MG63 (cell line): Measurements from ENCODE around the gene GALNT10. TPM values are rescaled to one million over a fixed set of nuclear protein-coding genes. Genes with fewer than 3 reads are reported as not detected.

Source experiments
- DNase-seq: peaks from one replicate; pipeline ENCODE4 v3.0.0-alpha.2; 2020
- H3K27me3 ChIP-seq: fragments of 250-450 bp; sonication (Bioruptor Pico); 2 replicates; pipeline ENCODE4 v1.5.1; 2020; ENCODE audit warnings: mild to moderate bottlenecking, moderate library complexity
- H3K36me3 ChIP-seq: fragments of 250-450 bp; sonication (Bioruptor Pico); 2 replicates; pipeline ENCODE4 v1.5.1; 2020; ENCODE audit warnings: mild to moderate bottlenecking, moderate library complexity
- H3K4me3 ChIP-seq: fragments of 250-450 bp; sonication (Bioruptor Pico); 2 replicates; pipeline ENCODE4 v1.5.1; 2020; ENCODE audit warnings: mild to moderate bottlenecking, moderate library complexity
- H3K9me3 ChIP-seq: fragments of 250-450 bp; sonication (Bioruptor Pico); 2 replicates; pipeline ENCODE4 v1.5.1; 2020; ENCODE audit warnings: mild to moderate bottlenecking, moderate library complexity
- total RNA-seq: library from RNA; depleted of rRNA; stranded (reverse); fragments of >200 nt; shearing (Covaris generic); gene quantifications from 2 replicates; pipeline ENCODE4 v1.2.3, GENCODE V29; 2014; ENCODE audit warnings: low replicate concordance

Gene GALNT10
- total RNA-seq, 1 experiment from 2014 or later, result 26.3 TPM

DNA sequence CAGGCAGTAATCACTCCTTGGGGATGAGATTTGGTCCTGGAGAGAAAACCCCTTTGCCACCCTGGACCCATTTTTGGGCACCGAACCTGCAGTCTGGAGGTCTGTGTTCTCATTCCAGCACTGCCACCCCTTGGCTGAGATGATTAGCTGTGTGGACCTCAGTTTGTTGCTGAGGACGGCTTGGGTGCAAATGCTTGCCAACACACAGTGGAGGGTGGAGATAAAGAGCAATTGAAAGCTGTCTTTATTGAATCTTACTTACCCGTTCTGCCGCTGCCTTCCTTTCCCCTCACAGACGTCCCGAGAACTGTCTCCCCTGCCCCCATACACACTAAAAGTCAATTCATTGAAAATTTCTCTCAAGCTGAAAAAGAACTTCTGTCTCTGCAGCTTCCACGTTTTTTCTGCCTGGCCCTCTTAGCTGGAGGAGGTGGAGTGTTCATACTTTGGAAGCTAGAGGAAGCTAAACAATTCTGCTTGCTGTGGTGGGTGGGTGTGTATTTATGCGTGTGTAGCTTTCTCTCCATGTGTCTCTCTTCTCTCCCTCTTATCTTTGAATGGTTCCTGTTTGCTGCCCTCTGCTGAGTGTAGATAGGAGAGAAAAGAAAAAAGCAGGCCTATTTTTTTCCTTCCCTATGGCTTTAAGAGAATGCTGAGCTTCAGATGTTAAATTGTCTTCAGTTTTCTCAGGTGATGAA lies 6.6 kb downstream of the GALNT10 start:
- H3K4me3 ChIP-seq, result no peak overlapping the region
- no peaks in the 10 kb centered on the region for H3K9me3 ChIP-seq
- DNase-seq, result no peak
- peaks cover 14% of the 10 kb centered on the region for H3K36me3 ChIP-seq
- no peaks in the 10 kb centered on the region for H3K27me3 ChIP-seq

DNA sequence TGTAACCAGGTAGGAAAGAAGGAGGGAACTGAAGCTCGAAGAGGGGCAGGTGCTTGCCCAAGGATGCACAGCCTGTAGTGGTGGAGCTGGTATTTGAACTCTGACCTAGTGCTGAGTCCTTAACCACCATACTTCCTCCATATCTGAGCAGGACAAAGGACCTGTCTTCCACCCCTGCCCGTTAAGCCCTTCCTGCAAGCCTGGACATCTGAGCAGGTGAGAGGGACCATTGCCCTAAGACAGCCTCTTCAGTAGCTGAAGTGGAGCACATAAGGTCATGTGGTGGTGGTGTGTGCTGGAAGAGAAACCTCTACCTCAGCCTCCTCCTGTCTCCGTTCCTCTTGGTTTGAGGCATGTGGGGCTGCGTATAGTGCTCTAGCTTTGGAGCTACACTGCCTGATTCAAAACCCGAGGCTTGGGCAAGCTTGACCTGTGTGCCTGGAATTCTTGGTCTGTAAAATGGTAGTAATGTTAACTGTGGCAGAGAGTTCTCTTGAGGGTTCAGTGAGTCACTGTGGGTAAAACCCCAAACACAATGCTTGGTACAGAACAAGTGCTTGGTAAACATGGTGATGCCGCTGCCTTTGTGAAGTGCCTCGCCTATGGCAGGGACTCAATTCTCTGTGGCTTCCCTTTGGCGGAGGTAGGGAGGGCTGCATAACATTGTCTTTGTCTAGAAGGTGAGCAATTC lies 7.4 kb downstream of the GALNT10 start:
- Histone ChIP-seq H3K4me3 (no peak overlapping the region), H3K27me3 (no peaks in the 10 kb centered on the region), H3K9me3 (no peaks in the 10 kb centered on the region), H3K36me3 (peaks cover 14% of the 10 kb centered on the region)
- no peak for DNase-seq

DNA sequence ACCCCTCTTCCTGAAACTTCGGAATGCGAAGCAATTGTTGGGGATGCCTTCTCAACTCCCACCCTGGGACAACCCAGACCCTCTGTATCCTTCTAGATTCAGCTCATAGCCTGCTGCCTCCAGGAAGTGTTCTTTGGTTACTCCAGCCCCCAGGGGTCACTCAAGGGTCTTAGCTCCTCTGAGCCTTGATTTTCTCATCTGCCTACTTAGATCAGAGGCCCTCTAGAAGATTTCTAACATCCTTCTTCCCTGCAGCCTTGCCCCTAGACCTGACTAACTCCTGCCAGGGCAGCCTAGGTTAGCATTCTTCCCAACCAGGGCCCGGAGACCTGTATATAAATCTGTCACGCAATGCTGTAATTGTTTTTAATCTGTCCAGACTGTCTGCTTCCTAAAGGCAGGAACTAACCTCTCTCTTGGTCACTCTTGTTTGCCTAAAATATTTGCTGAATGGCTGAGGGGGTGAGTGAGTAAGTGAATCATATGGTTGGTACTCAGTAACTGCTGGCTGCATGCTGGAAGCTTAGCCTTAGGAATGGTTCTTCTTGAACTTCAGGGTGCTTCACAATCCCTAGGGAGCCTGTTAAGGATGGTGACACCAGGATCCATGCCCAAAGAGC lies 8.2 kb downstream of the GALNT10 start:
- DNase-seq, result no peak
- Histone ChIP-seq H3K36me3 (peaks cover 14% of the 10 kb centered on the region), H3K9me3 (no peaks in the 10 kb centered on the region), H3K27me3 (no peaks in the 10 kb centered on the region), H3K4me3 (no peak overlapping the region)

DNA sequence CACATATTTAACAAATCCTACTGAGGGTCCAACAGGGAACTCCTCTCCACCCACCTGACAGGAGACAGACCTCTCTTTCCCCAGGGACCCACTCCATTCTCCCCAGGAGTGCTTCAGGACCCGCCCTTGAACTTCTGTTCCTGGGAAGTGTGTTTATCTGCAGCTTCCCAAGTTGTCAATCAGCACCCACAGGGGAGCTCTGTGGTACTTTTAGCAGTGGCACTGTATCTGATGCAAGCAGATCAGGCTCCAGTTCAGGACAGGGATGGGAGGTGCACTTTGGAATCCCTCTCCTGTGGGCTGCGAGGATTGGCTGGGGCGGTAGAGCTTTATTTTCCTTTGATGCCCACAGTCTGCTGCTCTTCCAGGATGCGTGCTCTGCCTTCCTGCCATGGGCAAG lies 8.7 kb downstream of the GALNT10 start:
- H3K4me3 ChIP-seq, result no peak overlapping the region
- no peaks in the 10 kb centered on the region for H3K27me3 ChIP-seq
- DNase-seq, result no peak
- peaks cover 14% of the 10 kb centered on the region for H3K36me3 ChIP-seq
- no peaks in the 10 kb centered on the region for H3K9me3 ChIP-seq

DNA sequence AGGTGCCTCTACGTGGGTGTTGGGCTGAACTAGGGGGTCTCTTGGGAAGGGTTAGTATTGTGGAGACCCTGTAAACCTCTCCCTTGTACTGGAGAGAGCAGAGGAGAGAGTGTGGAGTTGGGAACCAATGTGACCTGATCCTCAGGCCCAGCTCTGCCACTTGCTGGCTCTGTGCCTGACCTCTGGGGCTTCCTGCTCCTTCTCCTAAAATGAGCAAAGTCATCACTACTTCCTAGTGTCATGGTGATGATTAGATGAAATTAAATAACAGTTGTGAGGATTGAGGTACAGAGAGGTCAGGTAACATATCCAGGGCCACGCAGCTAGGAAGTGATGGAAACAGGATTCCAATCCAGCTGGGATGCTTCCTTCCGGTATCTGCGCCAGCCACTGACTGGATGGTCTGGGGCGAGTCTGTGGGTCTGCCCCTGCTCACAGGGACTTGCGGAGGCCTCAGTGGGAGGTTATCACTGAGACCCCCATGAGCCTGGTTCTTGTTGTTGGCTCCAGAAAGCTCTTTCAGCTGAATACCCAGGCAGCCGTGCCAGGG lies 9.2 kb downstream of the GALNT10 start:
- no peak overlapping the region for H3K4me3 ChIP-seq
- DNase-seq, result no peak
- H3K9me3 ChIP-seq, result no peaks in the 10 kb centered on the region
- H3K36me3 ChIP-seq, result peaks cover 14% of the 10 kb centered on the region
- H3K27me3 ChIP-seq, result no peaks in the 10 kb centered on the region

DNA sequence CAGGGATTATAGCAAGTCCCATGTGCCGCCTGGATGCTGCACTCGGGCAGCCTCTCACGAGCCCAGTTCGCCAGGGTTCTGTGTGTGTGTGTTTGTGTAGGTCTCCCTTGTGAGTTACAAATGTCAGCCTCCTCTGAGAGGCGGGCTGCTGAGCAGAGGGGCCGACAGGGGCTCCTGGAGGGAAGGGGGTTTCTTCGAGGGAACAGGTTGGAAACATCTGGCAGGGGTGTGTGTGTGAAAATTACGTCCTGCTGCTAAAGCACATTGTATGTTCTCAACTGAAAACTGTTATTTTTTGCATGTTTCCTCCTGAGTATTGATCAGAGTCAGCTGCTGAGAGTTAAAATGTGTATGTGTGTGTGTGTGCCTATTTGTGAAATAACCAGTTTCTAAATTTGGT lies 9.7 kb downstream of the GALNT10 start:
- H3K9me3 ChIP-seq, result no peaks in the 10 kb centered on the region
- DNase-seq, result no peak
- H3K4me3 ChIP-seq, result no peak overlapping the region
- no peaks in the 10 kb centered on the region for H3K27me3 ChIP-seq
- H3K36me3 ChIP-seq, result peaks cover 11% of the 10 kb centered on the region

DNA sequence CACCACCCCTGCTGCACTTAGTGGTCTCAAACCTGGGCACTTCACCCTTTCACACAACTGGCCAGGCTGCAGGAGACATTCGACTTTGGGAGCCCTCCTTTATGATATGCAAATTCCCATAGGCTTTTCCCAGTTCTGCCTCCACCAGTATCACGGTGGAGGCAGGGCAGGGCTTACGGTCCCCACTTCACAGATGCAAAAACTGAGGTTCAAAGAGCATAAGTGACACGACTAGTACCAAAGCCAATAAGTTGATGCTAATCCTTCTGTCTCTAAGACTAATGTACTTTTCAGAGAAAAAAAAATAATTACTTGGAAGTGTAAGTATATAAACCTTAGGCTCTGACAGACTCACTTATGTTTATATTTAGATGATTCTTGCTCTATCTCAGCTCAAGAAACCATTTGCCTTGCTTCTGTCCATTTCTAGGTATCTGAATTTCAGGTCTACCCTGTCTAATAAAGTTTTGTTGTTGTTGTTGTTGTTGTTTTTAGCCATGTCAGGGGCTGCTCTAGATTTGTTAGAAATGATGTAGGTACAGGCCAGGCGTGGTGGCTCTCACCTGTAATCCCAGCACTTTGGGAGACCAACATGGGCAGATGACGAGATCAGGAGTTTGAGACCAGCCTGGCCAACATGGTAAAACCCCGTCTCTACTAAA lies 10.7 kb downstream of the GALNT10 start:
- H3K36me3 ChIP-seq, result peaks cover 8% of the 10 kb centered on the region
- no peak for DNase-seq
- no peaks in the 10 kb centered on the region for H3K27me3 ChIP-seq
- H3K4me3 ChIP-seq, result no peak overlapping the region
- no peaks in the 10 kb centered on the region for H3K9me3 ChIP-seq

DNA sequence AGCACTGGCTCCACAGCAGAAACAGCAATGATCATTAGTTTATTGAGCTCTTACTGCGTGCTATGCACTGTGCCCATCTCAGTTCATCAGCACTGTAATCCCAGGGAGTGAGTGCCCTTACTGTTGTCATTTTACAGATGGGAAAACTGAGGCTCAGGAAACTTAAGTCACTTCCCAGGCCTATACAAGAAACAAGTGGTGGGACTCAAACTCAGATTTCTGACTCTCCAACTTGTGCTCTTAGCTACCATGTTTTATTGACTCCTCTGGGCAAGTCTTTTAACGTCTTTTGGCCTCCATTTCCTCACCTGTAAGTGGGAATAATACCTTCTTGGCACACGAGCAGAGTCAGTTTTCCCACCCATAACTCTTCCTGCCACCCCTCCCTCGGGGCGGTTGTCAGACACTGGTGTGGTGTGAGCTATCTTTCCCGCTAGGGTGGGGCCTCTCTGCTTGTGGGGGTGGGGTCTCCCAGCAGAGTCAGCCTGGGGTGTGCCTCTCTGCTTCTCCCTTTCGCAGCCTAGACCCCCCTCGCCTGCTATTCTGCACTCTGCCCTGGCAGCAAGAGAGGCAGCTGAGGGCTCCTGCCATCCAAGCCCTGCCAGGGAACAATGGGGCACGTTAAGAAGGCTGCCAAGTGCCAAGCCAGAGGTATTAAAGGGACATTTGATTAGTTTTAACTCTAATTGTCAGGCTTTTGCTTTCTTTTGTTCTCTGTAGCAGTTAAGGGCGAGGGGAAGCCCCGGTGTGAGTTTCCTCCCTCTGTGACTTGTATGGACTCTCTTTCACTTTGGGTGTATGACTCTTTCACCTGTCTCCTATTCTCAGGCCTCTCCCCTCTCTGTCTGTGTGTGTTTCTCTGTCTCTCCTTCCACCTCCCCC lies 12.1 kb downstream of the GALNT10 start:
- no peaks in the 10 kb centered on the region for H3K27me3 ChIP-seq
- H3K36me3 ChIP-seq, result peaks cover 8% of the 10 kb centered on the region
- no peak overlapping the region for H3K4me3 ChIP-seq
- H3K9me3 ChIP-seq, result no peaks in the 10 kb centered on the region
- no peak for DNase-seq

DNA sequence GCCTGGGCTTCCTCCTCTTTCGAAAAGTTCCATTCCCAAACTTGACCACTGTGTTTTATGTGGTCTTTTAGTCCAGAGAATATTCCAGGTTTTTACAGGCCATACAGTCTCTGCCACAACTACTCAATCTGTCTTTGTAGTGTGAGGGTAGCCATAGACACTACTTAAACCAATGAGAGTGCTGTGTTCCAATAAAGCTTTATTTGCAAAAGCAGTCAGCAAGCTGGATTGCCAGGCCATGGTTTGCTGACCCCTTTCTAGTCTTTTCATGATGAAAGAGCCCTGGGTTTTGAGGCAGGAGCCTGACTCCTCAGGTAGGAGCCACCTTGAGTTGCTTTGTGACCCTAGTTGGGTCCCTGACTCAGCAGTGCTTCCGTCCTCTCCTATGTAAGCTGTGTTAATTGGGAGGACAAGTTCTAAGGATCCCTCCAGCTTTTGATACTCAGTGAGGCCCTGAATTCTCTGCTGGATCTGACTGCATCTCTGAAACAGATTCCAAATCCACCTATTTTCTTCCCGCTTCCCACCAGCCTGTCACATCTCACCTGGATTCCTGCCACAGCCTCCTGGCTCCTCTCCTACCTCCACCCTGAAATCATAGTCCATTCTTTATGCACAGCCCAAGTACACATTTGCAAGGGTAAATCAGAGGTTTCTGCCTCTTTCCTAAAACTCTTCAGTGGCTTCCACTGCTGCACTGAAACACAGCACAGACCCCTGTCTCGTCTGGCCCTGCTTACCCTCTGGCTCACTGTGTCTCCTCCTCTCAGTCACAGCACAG lies 13.5 kb downstream of the GALNT10 start:
- H3K36me3 ChIP-seq, result no peaks in the 10 kb centered on the region; the same call in 1 of the 2 replicates
- no peaks in the 10 kb centered on the region for H3K9me3 ChIP-seq
- DNase-seq, result no peak
- no peaks in the 10 kb centered on the region for H3K27me3 ChIP-seq
- no peak overlapping the region for H3K4me3 ChIP-seq

DNA sequence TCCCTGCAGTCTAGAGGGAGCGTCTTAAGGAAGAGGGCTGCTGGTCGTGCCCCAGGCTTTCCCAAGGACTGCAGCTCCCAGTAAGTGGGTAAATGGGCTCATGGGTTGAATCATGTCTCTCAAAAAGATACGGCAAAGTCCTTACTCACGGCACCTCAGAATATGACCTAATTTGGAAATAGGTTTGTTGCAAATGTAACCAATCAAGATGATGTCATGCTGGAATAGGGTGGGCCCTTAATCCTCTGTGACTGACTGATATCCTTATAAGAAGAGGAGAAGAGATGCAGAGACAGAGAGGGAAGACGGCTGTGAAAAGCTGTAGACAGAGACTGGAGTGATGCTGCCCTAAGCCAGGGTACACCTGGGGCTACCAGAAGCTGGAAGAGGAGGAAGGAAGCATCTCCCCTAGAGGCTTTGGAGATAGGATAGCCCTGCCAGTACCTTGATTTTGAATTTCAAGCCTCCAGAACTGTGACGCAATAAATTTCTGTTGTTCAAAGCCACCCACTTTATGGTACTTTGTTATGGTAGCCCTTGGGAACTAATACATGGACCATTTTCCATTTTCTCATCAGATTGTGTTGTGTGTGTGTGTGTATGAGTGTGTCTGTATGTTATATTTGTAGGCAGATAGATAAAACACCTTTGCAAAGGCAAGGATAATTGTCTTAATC lies 15.0 kb downstream of the GALNT10 start:
- no peaks in the 10 kb centered on the region for H3K9me3 ChIP-seq
- DNase-seq, result no peak
- H3K4me3 ChIP-seq, result no peak overlapping the region
- no peaks in the 10 kb centered on the region for H3K27me3 ChIP-seq
- H3K36me3 ChIP-seq, result peaks cover 5% of the 10 kb centered on the region; the same call in 1 of the 2 replicates

DNA sequence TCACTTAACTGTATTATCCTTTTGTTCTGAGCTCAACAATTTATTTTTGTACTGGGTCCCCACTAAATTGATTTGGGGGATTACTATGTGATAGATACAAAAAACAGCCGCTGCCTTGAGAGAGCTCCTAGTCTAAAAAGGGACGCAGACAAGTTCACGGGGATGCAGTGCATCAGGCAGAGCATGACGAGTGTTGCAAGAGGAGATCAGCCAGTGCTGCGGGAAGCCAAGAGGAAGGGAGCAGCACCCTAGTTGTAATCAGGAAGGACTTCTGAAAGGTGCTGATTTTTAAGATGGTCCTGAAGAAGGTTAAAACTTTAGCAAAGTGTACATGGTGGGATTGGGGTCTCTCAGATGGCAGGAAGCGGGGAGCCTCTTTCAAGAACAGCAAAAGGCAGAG lies 15.8 kb downstream of the GALNT10 start:
- Histone ChIP-seq H3K36me3 (peaks cover 5% of the 10 kb centered on the region; the same call in 1 of the 2 replicates), H3K4me3 (no peak overlapping the region), H3K9me3 (no peaks in the 10 kb centered on the region), H3K27me3 (no peaks in the 10 kb centered on the region)
- DNase-seq, result no peak

DNA sequence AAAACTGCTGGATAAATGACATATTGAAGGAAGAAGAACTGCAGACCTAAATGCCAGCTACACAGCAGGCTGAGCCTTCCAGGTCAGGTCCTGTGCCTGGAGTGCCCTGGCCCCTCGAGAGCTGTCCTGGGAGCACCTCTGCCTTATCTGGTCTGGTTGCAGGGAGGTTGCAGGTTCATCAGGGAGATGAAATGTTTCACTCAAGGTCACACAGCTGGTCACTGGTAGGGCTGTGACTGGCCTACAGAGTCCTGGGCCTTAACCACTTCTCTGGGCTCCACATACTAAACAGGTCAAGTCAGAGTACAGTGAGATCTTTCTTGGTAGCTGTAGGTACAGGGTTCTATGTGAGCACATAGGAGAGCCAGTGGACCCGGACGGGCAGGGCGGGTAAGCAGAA lies 16.7 kb downstream of the GALNT10 start:
- H3K4me3 ChIP-seq, result no peak overlapping the region
- no peaks in the 10 kb centered on the region for H3K27me3 ChIP-seq
- H3K36me3 ChIP-seq, result peaks cover 5% of the 10 kb centered on the region; the same call in 1 of the 2 replicates
- no peak for DNase-seq
- H3K9me3 ChIP-seq, result no peaks in the 10 kb centered on the region

DNA sequence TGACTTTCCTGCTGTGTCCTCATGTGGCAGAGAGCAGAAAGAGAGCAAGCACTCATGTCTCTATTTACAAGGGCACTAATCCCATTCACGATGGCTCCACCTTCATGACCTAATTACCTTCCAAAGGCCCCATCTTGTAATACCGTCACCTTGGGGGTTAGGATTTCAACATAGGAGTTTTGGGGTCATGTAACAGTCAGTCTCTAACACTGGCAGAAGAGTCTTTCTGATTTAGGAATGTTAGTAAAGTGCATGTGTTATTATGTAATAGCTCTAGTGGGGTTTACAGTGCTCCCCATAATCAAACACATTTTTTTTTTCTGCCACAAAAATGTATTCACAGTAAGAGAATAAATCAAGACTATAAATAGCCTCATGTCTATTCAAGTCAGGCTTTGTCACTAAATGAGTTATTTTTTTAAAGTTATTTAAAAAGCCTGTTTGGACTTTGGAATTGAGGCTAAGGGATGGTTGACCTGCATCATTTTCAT lies 19.1 kb downstream of the GALNT10 start:
- H3K36me3 ChIP-seq, result 0 out of 2 replicates have a peak, but pooled peaks cover 5% of the 10 kb centered on the region
- no peak overlapping the region for H3K4me3 ChIP-seq
- no peaks in the 10 kb centered on the region for H3K9me3 ChIP-seq
- no peaks in the 10 kb centered on the region for H3K27me3 ChIP-seq
- DNase-seq, result no peak

DNA sequence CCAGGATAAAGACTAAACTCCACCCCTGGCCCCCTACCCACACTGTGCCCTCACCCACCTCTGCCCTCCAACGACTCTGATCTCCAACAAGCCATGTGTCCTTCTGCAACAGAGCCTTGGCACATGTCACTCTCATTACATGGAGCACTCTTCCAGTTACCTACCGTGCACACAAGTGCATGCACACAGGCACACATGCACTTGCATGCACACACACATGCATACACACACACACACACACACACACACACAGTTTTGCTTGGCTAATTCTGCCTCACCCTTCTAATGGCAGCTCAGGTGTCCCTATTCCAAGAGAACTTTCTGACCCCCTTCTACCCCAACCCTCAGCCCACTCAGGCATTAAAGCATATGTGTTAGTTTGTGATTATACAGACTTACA lies 19.6 kb downstream of the GALNT10 start:
- Histone ChIP-seq H3K4me3 (no peak overlapping the region), H3K9me3 (no peaks in the 10 kb centered on the region), H3K27me3 (no peaks in the 10 kb centered on the region)

More for the DNA sequence above, 19.6 kb downstream of the GALNT10 start:
- 0 out of 2 replicates have a peak, but pooled peaks cover 5% of the 10 kb centered on the region for H3K36me3 ChIP-seq
- DNase-seq, result no peak
